ENCODE measurements around the gene IL17RA. TPM values are rescaled to one million over a fixed set of nuclear protein-coding genes. Genes with fewer than 3 reads are reported as not detected.

Gene IL17RA
- total and polyA plus RNA-seq, 2 donors (not counting 3 experiments of a cell fraction or from before 2014, with no cell fraction given), result 13.0 to 19.3 TPM

GRCh38 chr22:17120711-17121232 is 36.0 kb downstream of the IL17RA start:
- BruUV-seq (replicated peaks), result no TSS peak
- TF ChIP-seq GATA2 (IDR thresholded peaks at IDR 0.05; ENCODE audit: insufficient read depth, insufficient read length, low read depth, low read length) (no peak), EZH2 (IDR thresholded peaks at IDR 0.05; ENCODE audit: borderline replicate concordance, low read depth, low read length, severe bottlenecking) (peak; percentile 8)
- intact Hi-C loops (cut with micrococcal nuclease) (loop anchor here (1.0 kb wide), 1 partner anchor 39 kb away; the partner anchor contains the start of gene HDHD5), dilution Hi-C loops (cut with MboI; ENCODE audit: extremely low pct_ligation_motif_present, low sequenced_read_pairs) (no loop called here)
- Histone ChIP-seq H3K4me1 (ENCODE audit: control insufficient read depth, extremely low read depth, insufficient read depth, low read length) (peaks cover 6% of the 10 kb centered on the region), H3K9me1 (replicated peaks; ENCODE audit: control insufficient read depth, extremely low read depth, insufficient read depth, low read length) (no peaks in the 10 kb centered on the region), H3K4me3 (replicated peaks in 1 of 3; ENCODE audit: insufficient read depth in 1 of 3, low read depth in 1 of 3, low read length in 3 of 3) (peak overlapping the region; percentile 16 to 36 (median 33)), H3K4me2 (ENCODE audit: insufficient read depth, low read length) (peak overlapping the region; percentile 55), H3K9me3 (replicated peaks; ENCODE audit: control insufficient read depth, insufficient read depth, low read length) (no peaks in the 10 kb centered on the region), H3K79me2 (ENCODE audit: control insufficient read depth, insufficient read depth, low read length) (no peaks in the 10 kb centered on the region), H3K36me3 (ENCODE audit: control insufficient read depth in 2 of 2, extremely low read depth in 1 of 2, insufficient read depth in 2 of 2, low read length in 2 of 2) (no peaks in the 10 kb centered on the region), H3K27me3 (ENCODE audit: control insufficient read depth in 2 of 2, insufficient read depth in 2 of 2, low read length in 2 of 2) (peaks cover 22 to 25% of the 10 kb centered on the region in 2 experiments), H3K27ac (ENCODE audit: insufficient read depth, low read depth, low read length) (no peak overlapping the region), H4K20me1 (replicated peaks; ENCODE audit: control insufficient read depth, extremely low read depth, insufficient read depth, low read length) (no peaks in the 10 kb centered on the region), H2AFZ (ENCODE audit: low read depth, low read length) (peak overlapping the region; percentile 33), H3K9ac (replicated peaks; ENCODE audit: extremely low read depth, insufficient read depth, low read length) (no peak overlapping the region)
- FAIRE-seq (no peak), DNase-seq (ENCODE audit: low read depth, low spot score) (no peak)
- POLR2A ChIA-PET, result no interaction called here
- CTCF ChIA-PET, result no interaction called here

GRCh38 chr22:17121233-17122195 is 36.7 kb downstream of the IL17RA start, which contains the start of gene TMEM121B:
Gene TMEM121B, minus strand, starts transcription at chr22:17121360. Its CDS starts 233 bp downstream, at chr22:17121127.
- FAIRE-seq, result no peak
- peaks cover 6% of the 10 kb centered on the region for H3K4me1 ChIP-seq (ENCODE audit: control insufficient read depth, extremely low read depth, insufficient read depth, low read length)
- peak; percentile 23 for DNase-seq (ENCODE audit: low read depth, low spot score)
- no peaks in the 10 kb centered on the region for H3K36me3 ChIP-seq (ENCODE audit: control insufficient read depth in 2 of 2, extremely low read depth in 1 of 2, insufficient read depth in 2 of 2, low read length in 2 of 2)
- H3K4me3 ChIP-seq (replicated peaks in 1 of 3; ENCODE audit: insufficient read depth in 1 of 3, low read depth in 1 of 3, low read length in 3 of 3), result peak within 1 kb of the TSS; percentile 16 to 36 (median 33)
- CTCF ChIA-PET, result interaction anchor here (1.3 kb wide), 1 partner anchor 380 kb away, joined by 3 read pairs; no protein-coding TSS in a partner anchor
- intact Hi-C loops (cut with micrococcal nuclease), result loop anchor here (1.0 kb wide), 1 partner anchor 38 kb away; the partner anchor contains the start of gene HDHD5
- no peaks in the 10 kb centered on the region for H3K9me3 ChIP-seq (replicated peaks; ENCODE audit: control insufficient read depth, insufficient read depth, low read length)
- H3K27ac ChIP-seq (ENCODE audit: insufficient read depth, low read depth, low read length), result no peak within 1 kb of the TSS
- dilution Hi-C loops (cut with MboI; ENCODE audit: extremely low pct_ligation_motif_present, low sequenced_read_pairs), result no loop called here
- TF ChIP-seq POLR2A (IDR thresholded peaks at IDR 0.05; ENCODE audit: low read depth, low read length) (no peak), POLR2AphosphoS5 (IDR thresholded peaks at IDR 0.05; ENCODE audit: insufficient read depth, low read depth, low read length) (no peak), FOS (IDR thresholded peaks at IDR 0.05; ENCODE audit: borderline replicate concordance, insufficient read depth, low read length) (no peak), EZH2 (IDR thresholded peaks at IDR 0.05; ENCODE audit: borderline replicate concordance, low read depth, low read length, severe bottlenecking) (peak; percentile 22)
- no peaks in the 10 kb centered on the region for H3K9me1 ChIP-seq (replicated peaks; ENCODE audit: control insufficient read depth, extremely low read depth, insufficient read depth, low read length)
- peaks cover 22 to 25% of the 10 kb centered on the region in 2 experiments for H3K27me3 ChIP-seq (ENCODE audit: control insufficient read depth in 2 of 2, insufficient read depth in 2 of 2, low read length in 2 of 2)
- H3K9ac ChIP-seq (replicated peaks; ENCODE audit: extremely low read depth, insufficient read depth, low read length), result no peak within 1 kb of the TSS
- POLR2A ChIA-PET, result no interaction called here
- H4K20me1 ChIP-seq (replicated peaks; ENCODE audit: control insufficient read depth, extremely low read depth, insufficient read depth, low read length), result no peaks in the 10 kb centered on the region
- H3K4me2 ChIP-seq (ENCODE audit: insufficient read depth, low read length), result peak within 1 kb of the TSS; percentile 55
- peak within 1 kb of the TSS; percentile 64 for H2AFZ ChIP-seq (ENCODE audit: low read depth, low read length)
- H3K79me2 ChIP-seq (ENCODE audit: control insufficient read depth, insufficient read depth, low read length), result no peaks in the 10 kb centered on the region
- BruUV-seq (replicated peaks), result no TSS peak
